H1 (cell line): ENCODE measurements around the gene ZHX3. TPM values are rescaled to one million over a fixed set of nuclear protein-coding genes. Genes with fewer than 3 reads are reported as not detected.

Experiments
- BRCA1 ChIP-seq: IDR thresholded peaks from 2 replicates; pipeline ENCODE4 v1.6.1; 2012; ENCODE audit warnings: low read depth, low read length, improper control_type of control experiment
- JUN ChIP-seq: IDR thresholded peaks from 2 replicates; pipeline ENCODE4 v1.6.1; 2011; ENCODE audit warnings: low read depth, mild to moderate bottlenecking, improper control_type of control experiment, low read length
- JUND ChIP-seq: IDR thresholded peaks from 2 replicates; pipeline ENCODE4 v1.6.1; 2011; ENCODE audit warnings: mild to moderate bottlenecking, improper control_type of control experiment, low read length
- POLR2AphosphoS5 ChIP-seq: IDR thresholded peaks from 2 replicates; pipeline ENCODE4 v1.6.1; 2011; ENCODE audit warnings: low read depth, low read length
- RAD21 ChIP-seq, 2 experiments: IDR thresholded peaks in 1 of 2; conservative IDR thresholded peaks in 1 of 2; 2 replicates each; pipeline ENCODE4 v1.6.1; 2011; ENCODE audit warnings: low read depth in 2 of 2, low read length in 2 of 2, improper control_type of control experiment in 1 of 2, inconsistent platforms in 1 of 2, mild to moderate bottlenecking in 1 of 2, moderate library complexity in 1 of 2
- TEAD4 ChIP-seq: IDR thresholded peaks from 2 replicates; pipeline ENCODE4 v1.6.1; 2012; ENCODE audit warnings: low read depth, low read length, inconsistent platforms, mixed read lengths
- ZNF274 ChIP-seq: IDR thresholded peaks from 2 replicates; pipeline ENCODE4 v1.7.0; 2012; ENCODE audit warnings: low read length, borderline replicate concordance; ENCODE audit errors: extremely low read depth
- polyA plus RNA-seq, 7 experiments: library from polyadenylated mRNA; depleted of rRNA in 3 of 7; stranded (reverse) in 5 of 7; unstranded in 2 of 7; fragments of >200 nt in 5 of 7; fragments of 200-250 nt in 2 of 7; gene quantifications; 1 replicate in 5 of 7; 2 replicates in 1 of 7; 4 replicates in 1 of 7; pipeline versions ENCODE4 v1.2.1 to v1.2.3, GENCODE V29; 2011 to 2013; ENCODE audit warnings: missing spikeins in 2 of 7, mixed read lengths in 2 of 7
- total RNA-seq: library from RNA; stranded (reverse); fragmentation: NEBNext Ultra II Directional; extraction: Animal tissue kit (Norgen Biotek cat#: 25700); gene quantifications from 2 replicates; pipeline ENCODE4 v1.2.1, GENCODE V29; 2021
- TF ChIP-seq, protein P1 (sequence below): IDR thresholded peaks from 2 replicates; pipeline ENCODE4 v1.6.1; 2012; ENCODE audit warnings: inconsistent platforms

The ZHX3 gene
- total and polyA plus RNA-seq, 2 of the 8 experiments (the other 6 are each of a cell fraction or from before 2014, with no cell fraction given): 1.00 to 7.8 TPM

DNA sequence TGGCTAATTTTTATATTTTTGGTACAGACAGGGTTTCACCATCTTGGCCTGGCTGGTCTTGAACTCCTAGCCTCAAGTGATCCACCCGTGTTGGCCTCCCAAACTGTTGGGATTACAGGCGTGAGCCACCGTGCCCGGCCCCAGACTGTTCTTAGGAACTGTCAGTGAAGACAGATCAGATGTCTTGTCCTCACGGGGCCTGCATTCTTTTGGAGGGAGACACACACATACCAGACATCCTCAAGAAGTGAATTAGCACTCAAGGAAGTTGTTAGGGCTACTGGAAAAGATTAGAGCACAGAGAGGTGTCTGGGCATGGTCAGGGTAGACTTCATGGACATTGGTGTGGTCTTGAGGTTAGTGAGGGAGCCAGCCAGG, 12.8 kb upstream of the ZHX3 start (continued):
- TF ChIP-seq ZNF274 (no peak), JUND (no peak), BRCA1 (no peak), POLR2AphosphoS5 (no peak), TEAD4 (no peak), RAD21 (IDR thresholded peaks at IDR 0.05 in 1 of 2, conservative IDR thresholded peaks at IDR 0.05 in 1 of 2; ENCODE audit: low read depth in 2 of 2, low read length in 2 of 2) (no peak), JUN (no peak)
- TF ChIP-seq, protein P1, sequence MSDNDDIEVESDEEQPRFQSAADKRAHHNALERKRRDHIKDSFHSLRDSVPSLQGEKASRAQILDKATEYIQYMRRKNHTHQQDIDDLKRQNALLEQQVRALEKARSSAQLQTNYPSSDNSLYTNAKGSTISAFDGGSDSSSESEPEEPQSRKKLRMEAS: no peak
